ENCODE data around the gene NT5C3B.

The NT5C3B gene

DNA sequence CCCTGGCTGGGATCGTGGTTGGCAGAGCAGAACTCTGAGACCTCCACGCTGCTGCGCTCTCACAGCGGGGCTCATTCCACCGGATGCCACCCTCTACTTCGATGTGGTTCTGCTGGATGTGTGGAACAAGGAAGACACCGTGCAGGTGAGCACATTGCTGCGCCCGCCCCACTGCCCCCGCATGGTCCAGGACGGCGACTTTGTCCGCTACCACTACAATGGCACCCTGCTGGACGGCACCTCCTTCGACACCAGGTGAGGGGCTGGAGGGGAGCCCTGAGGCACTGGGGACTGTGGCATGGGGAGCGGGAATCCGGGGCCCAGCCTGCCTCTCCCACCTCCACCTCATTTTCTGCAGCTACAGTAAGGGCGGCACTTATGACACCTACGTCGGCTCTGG, 18.0 kb downstream of the NT5C3B start:
- TF ChIP-seq ZBTB7A (IDR thresholded peaks at IDR 0.05; ENCODE audit: low read depth) (no peak), FOXM1 (IDR thresholded peaks at IDR 0.05; ENCODE audit: borderline replicate concordance, low read depth) (no peak), USF1 (IDR thresholded peaks at IDR 0.05) (no peak), YY1 (IDR thresholded peaks at IDR 0.05; ENCODE audit: low read depth) (no peak), TAF1 (IDR thresholded peaks at IDR 0.05; ENCODE audit: low read depth) (no peak), TCF12 (IDR thresholded peaks at IDR 0.05; ENCODE audit: low read depth) (no peak), EP300 (IDR thresholded peaks at IDR 0.05; ENCODE audit: borderline replicate concordance) (no peak), NFIC (IDR thresholded peaks at IDR 0.05) (no peak), CREB1 (IDR thresholded peaks at IDR 0.05; ENCODE audit: low read depth) (no peak), EGR1 (IDR thresholded peaks at IDR 0.05) (no peak), CEBPB (IDR thresholded peaks at IDR 0.05) (no peak), TEAD4 (IDR thresholded peaks at IDR 0.05) (no peak), RAD21 (IDR thresholded peaks at IDR 0.05; ENCODE audit: low read depth) (no peak)
- TF ChIP-seq, protein P1, sequence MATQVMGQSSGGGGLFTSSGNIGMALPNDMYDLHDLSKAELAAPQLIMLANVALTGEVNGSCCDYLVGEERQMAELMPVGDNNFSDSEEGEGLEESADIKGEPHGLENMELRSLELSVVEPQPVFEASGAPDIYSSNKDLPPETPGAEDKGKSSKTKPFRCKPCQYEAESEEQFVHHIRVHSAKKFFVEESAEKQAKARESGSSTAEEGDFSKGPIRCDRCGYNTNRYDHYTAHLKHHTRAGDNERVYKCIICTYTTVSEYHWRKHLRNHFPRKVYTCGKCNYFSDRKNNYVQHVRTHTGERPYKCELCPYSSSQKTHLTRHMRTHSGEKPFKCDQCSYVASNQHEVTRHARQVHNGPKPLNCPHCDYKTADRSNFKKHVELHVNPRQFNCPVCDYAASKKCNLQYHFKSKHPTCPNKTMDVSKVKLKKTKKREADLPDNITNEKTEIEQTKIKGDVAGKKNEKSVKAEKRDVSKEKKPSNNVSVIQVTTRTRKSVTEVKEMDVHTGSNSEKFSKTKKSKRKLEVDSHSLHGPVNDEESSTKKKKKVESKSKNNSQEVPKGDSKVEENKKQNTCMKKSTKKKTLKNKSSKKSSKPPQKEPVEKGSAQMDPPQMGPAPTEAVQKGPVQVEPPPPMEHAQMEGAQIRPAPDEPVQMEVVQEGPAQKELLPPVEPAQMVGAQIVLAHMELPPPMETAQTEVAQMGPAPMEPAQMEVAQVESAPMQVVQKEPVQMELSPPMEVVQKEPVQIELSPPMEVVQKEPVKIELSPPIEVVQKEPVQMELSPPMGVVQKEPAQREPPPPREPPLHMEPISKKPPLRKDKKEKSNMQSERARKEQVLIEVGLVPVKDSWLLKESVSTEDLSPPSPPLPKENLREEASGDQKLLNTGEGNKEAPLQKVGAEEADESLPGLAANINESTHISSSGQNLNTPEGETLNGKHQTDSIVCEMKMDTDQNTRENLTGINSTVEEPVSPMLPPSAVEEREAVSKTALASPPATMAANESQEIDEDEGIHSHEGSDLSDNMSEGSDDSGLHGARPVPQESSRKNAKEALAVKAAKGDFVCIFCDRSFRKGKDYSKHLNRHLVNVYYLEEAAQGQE (IDR thresholded peaks at IDR 0.05; ENCODE audit: low read depth) = no peak
- TF ChIP-seq, protein P2, sequence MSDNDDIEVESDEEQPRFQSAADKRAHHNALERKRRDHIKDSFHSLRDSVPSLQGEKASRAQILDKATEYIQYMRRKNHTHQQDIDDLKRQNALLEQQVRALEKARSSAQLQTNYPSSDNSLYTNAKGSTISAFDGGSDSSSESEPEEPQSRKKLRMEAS (IDR thresholded peaks at IDR 0.05) = no peak

GRCh38 chr17:41816637-41817320, 19.3 kb downstream of the NT5C3B start:
- TF ChIP-seq, protein P2 (IDR thresholded peaks at IDR 0.05) = no peak
- no peak for TF ChIP-seq EP300 (IDR thresholded peaks at IDR 0.05; ENCODE audit: borderline replicate concordance)
- TF ChIP-seq YY1 (IDR thresholded peaks at IDR 0.05; ENCODE audit: low read depth) = no peak

GRCh38 chr17:41814195-41814594, 21.8 kb downstream of the NT5C3B start:
- TF ChIP-seq, protein P1 (IDR thresholded peaks at IDR 0.05; ENCODE audit: low read depth) = peak; percentile 39; the same call in 1 of the 2 replicates
- TF ChIP-seq YY1 (IDR thresholded peaks at IDR 0.05; ENCODE audit: low read depth) = no peak

GRCh38 chr17:41813699-41814124, 22.3 kb downstream of the NT5C3B start:
- no peak for TF ChIP-seq NFIC (IDR thresholded peaks at IDR 0.05)
- no peak for TF ChIP-seq EP300 (IDR thresholded peaks at IDR 0.05; ENCODE audit: borderline replicate concordance)
- TF ChIP-seq CEBPB (IDR thresholded peaks at IDR 0.05) = no peak
- TF ChIP-seq YY1 (IDR thresholded peaks at IDR 0.05; ENCODE audit: low read depth) = no peak
- no peak for TF ChIP-seq TAF1 (IDR thresholded peaks at IDR 0.05; ENCODE audit: low read depth)
- TF ChIP-seq, protein P1 (IDR thresholded peaks at IDR 0.05; ENCODE audit: low read depth) = no peak
- no peak for TF ChIP-seq TEAD4 (IDR thresholded peaks at IDR 0.05)
- TF ChIP-seq EGR1 (IDR thresholded peaks at IDR 0.05) = no peak
- no peak for TF ChIP-seq ZBTB7A (IDR thresholded peaks at IDR 0.05; ENCODE audit: low read depth)
- TF ChIP-seq TCF12 (IDR thresholded peaks at IDR 0.05; ENCODE audit: low read depth) = no peak
- TF ChIP-seq, protein P2 (IDR thresholded peaks at IDR 0.05) = no peak
- TF ChIP-seq FOXM1 (IDR thresholded peaks at IDR 0.05; ENCODE audit: borderline replicate concordance, low read depth) = no peak
- no peak for TF ChIP-seq USF1 (IDR thresholded peaks at IDR 0.05)
- no peak for TF ChIP-seq CREB1 (IDR thresholded peaks at IDR 0.05; ENCODE audit: low read depth)
- TF ChIP-seq RAD21 (IDR thresholded peaks at IDR 0.05; ENCODE audit: low read depth) = no peak

Data from Ishikawa (cell line).